ENCODE measurements around the gene OSBPL5.

Gene OSBPL5

DNA sequence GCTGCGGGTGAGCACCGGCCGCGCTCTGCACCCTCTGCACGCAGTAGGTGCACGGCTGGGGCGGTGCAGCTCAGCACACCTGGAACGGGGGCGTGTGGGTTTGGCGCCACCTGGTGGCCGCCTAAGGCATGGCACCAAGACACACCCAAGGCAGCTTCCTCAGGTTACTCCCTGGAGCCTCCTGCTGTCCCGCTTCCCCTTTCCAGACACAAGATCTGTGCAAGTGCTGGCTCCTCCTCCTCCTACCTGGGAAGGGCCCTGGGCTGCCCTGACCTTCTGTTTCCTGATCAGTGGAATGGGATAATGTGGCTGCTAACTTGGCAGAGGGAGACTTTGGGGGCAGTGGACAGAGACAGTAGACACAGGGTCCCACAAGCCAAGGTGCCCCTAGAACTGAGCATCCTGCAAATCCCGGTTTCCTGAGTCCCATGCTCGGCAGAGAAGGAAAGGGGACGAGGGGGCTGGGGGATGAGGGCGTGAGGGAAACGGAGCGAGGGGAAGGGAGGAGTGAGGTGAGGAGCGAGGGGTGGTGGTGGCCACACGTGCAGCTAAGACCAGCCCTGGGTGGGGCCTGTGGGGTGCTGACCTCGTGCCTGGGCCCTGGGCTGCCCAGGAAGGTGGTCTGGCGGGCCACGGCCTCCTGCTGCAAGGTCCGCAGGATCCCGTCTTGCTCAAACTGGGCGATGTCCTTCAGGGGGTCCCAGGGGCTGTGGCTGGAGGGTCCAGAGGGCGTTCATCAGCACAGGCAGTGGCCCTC is 73.1 kb downstream of the OSBPL5 start:
- peak; percentile 75 for ATAC-seq
- Mint-ChIP-seq H3K36me3 (no peaks in the 10 kb centered on the region), H3K27ac (peak overlapping the region; percentile 66), H3K27me3 (peaks cover 81% of the 10 kb centered on the region), H3K4me1 (peaks cover 13% of the 10 kb centered on the region), H3K9me3 (no peaks in the 10 kb centered on the region), H3K4me3 (no peak overlapping the region)

DNA sequence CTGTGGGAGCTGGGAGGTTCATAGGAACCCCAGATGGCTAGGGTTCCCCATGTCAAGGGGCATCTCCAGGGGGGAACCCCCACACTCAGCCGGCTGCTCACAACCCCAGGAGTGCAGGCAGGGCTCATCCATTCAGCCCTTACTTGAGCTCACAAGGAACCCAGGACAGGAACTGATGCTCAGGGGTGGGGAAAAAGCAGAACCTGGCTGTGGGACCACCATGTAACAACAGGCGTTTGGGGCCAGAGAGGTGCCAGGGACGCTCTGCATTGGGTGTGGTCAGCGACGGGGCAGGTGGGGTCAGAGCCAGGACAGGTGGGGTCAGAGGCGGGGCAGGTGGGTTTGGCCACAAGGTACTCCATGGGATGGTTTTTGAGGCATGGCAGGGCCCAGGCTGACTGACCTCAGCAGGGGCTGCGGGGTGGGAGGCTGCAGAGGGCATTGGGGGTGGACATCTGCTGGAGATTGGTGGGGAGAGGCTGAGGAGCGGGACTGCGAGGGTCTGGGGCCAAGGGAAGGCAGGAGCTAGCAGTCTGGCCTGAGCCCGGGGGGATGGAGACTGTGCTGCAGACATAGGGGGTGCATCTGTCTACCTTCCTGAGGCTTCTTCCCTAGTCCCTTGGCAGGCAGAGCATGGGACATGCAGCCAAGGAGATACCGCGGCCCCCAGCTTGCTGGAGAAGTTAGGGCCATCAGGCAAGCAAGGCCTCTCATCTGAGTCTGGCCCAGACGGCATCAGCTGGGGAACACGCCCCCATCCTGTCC is 73.8 kb downstream of the OSBPL5 start:
- no peaks in the 10 kb centered on the region for H3K9me3 Mint-ChIP-seq
- H3K4me3 Mint-ChIP-seq = no peak overlapping the region
- H3K4me1 Mint-ChIP-seq = peaks cover 13% of the 10 kb centered on the region
- no peak for ATAC-seq
- no peaks in the 10 kb centered on the region for H3K36me3 Mint-ChIP-seq
- H3K27ac Mint-ChIP-seq = peak overlapping the region; percentile 66
- H3K27me3 Mint-ChIP-seq = peaks cover 73% of the 10 kb centered on the region

DNA sequence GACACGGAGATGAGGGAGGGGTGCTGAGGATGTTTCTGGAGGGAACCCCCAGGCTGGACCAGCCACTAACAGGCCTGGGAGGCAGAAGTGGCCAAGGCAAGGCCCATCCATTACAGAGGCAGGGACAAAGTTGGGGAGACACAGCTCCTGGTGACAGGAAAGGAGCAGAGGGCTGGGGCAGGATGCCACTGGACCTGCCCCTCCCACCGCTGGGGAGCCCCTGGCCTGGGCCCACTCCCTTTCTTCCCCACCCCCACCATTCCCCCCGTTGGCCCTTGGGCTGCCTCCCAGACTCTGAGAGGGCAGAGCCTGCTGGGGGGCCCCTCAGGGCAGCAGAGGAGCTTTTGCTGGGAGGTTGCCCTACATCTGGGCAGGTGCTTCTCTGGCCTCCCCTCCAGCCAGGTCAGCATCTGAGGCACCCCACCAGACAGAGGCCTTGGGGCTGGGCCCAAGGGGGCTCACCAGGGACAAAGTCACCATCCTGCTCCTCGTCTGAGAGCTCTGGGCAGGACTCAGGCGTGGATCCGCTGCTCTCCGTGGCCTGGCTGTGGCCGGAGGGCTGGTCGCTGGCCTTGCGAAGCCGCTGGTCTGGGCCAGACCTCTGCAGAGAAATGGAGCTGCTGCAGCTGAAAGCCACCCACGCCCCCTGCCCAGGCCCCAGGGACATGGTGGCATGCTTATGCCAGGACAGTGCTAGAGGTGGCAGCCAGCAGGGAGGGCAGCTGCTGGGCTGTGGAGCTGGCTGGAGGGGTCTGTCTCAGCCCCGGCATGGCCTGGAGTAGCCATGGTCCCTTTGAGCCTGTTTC is 74.8 kb downstream of the OSBPL5 start:
- H3K27me3 Mint-ChIP-seq = peaks cover 71% of the 10 kb centered on the region
- no peaks in the 10 kb centered on the region for H3K36me3 Mint-ChIP-seq
- no peak for ATAC-seq
- H3K4me3 Mint-ChIP-seq = no peak overlapping the region
- no peak overlapping the region for H3K27ac Mint-ChIP-seq
- H3K4me1 Mint-ChIP-seq = peaks cover 13% of the 10 kb centered on the region
- H3K9me3 Mint-ChIP-seq = no peaks in the 10 kb centered on the region

DNA sequence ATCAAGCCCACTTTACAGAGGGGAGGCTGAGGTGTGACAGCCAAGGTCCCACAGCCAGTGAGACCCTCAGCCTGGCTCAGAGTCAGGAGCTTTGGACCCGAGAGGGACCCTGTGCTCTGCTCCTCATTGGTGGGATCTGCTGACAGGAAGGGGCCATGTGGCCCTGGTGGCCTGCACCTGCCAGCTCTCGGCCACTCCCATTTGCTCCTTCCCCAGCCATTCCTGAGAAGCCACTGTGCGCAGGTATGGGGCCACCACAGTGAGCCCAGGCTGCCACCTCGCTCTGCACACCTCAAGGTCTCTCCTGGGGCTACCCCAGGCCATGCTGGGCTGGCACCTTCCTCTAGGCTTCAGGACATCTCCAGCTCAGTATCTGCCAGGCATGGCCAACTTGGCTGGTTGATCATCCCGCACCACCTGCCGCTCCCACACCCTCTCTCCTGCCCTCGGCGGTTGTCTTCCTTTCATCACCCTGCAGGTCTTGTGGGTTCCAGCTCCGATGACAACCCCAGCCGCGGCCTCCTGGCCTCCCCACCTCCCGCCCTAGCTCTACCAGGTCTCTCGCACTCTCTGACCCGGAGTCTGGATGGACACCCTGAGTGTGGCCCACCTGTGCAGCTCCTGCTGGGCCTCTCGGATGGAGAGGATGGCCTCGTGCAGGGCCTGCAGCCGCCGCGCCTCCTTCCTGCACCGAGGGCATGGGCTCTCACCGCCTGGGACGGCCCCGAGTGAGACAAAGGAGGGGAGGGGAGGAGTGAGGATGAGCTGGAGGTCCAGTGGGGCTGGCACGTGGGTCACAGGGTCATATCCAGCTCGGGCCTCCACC is 75.7 kb downstream of the OSBPL5 start:
- Mint-ChIP-seq H3K4me1 (peaks cover 13% of the 10 kb centered on the region), H3K36me3 (no peaks in the 10 kb centered on the region), H3K27ac (no peak overlapping the region), H3K4me3 (no peak overlapping the region), H3K27me3 (peaks cover 62% of the 10 kb centered on the region), H3K9me3 (no peaks in the 10 kb centered on the region)
- ATAC-seq = no peak

DNA sequence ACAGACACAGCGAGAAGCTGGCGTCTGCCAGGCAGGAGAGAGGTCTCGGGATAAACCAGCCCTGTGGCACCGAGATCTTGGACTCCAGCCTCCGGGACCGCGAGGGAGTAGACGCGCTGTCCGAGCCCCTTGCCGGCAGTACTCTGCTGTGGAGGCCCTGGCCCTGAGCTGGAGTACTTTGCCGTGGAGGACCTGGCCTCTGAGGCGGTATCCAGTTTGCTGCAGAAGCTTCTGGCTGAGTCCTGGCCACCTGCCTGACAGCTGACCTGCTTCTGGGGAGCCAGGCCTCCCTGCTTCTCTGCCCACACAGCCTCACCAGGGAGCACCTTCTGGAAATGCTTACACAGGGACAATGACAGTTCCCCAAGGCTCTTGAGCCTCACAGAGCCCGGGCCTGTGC is 76.3 kb downstream of the OSBPL5 start:
- Mint-ChIP-seq H3K36me3 (no peaks in the 10 kb centered on the region), H3K9me3 (no peaks in the 10 kb centered on the region), H3K27me3 (peaks cover 56% of the 10 kb centered on the region), H3K27ac (no peak overlapping the region), H3K4me1 (peaks cover 13% of the 10 kb centered on the region), H3K4me3 (no peak overlapping the region)
- no peak for ATAC-seq

DNA sequence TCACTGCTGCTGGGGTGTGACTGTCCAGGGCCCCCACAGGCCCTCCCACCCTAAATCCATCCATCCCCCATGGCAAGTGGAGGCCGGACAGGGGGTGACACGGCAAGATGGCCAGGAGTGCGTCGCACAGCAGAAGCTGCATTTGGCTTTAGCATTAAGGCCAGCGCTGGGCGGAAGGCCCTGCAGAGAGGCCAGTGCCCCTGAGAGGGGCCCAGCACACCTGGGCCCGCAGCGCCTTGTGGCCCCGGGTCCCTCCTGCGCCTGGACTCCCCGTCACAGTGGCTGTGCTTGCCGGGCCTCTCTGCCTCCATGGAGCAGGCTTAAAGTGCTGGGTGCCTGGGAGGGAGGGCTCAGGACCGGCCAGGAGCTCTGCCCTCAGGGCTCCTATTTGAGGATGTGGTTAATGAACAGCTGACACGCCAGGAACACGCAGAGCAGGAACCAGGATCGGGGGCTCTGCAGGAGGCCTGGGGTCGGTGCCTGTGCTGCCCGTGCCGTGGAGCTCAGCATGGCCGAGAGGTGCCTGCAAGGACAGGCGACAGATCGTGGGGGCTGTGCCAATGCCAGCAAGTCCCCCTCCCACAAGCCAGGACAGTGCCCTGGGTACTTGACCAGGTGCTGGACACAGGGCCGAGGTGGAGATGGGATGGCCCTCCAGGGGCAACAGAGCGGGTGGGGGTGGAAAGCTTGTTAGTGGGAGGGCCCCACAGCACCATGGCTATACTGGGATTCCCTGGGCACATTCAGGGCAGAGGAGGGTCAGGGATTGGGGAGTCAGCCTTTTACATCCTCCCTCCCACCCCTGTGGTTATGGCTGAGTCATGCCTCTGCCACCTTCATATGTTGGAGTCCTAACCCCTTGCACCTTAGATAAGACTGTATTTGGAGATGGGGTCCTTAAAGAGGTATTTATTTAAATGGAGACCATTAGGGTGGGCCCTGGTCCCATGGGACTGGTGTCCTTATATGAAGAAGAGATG is 77.0 kb downstream of the OSBPL5 start:
- ATAC-seq = no peak
- Mint-ChIP-seq H3K36me3 (no peaks in the 10 kb centered on the region), H3K27me3 (peaks cover 49% of the 10 kb centered on the region), H3K9me3 (no peaks in the 10 kb centered on the region), H3K4me1 (peaks cover 13% of the 10 kb centered on the region), H3K27ac (no peak overlapping the region), H3K4me3 (no peak overlapping the region)

DNA sequence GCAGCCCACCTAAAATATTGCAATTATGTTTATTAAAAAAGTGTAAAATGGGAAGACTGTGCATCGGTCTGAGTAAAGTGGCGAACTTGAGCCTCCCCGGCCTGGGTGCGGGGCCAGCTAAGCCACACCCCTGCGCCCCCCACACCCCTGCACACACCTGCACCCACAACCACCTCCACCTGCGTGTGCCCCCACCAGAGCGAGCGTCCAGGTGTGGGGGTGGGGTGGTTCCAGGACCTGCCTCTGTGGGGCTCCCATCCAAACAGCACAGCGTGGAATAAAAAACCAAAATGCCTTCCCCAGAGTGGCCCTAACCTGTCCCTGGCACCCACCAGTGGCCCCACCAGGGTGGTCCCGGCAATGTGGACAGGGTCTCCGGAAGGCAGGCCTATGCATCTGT is 77.7 kb downstream of the OSBPL5 start:
- Mint-ChIP-seq H3K4me1 (peaks cover 13% of the 10 kb centered on the region), H3K27ac (no peak overlapping the region), H3K4me3 (no peak overlapping the region), H3K27me3 (peaks cover 42% of the 10 kb centered on the region), H3K9me3 (no peaks in the 10 kb centered on the region), H3K36me3 (no peaks in the 10 kb centered on the region)
- peak; percentile 5 for ATAC-seq

DNA sequence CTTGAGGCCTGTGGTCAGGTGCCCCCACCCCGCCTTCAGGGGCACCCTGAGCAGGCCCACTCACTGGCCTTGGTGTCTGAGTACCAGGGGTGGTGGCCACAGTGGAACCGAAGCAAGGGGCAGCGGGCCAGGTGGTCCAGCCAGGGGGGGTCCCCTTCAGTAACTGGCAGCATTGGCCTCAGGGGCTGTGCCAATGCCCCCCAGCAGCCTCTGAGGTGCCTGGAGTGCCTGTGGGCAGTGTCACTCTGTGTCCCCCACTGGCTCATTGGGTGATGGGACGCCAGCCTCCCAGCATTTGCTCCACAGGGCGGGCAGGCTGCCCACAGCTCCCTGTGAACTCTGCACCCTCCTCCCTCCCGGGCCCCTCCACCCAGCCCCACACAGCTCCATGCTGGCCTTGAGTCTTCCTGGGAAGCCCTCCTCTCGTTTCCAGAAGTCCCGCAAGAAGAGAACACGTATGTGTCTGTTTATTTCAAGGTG is 78.4 kb downstream of the OSBPL5 start:
- Mint-ChIP-seq H3K9me3 (no peaks in the 10 kb centered on the region), H3K36me3 (no peaks in the 10 kb centered on the region), H3K27me3 (peaks cover 36% of the 10 kb centered on the region), H3K4me1 (peaks cover 8% of the 10 kb centered on the region), H3K27ac (no peak overlapping the region), H3K4me3 (no peak overlapping the region)
- no peak for ATAC-seq

DNA sequence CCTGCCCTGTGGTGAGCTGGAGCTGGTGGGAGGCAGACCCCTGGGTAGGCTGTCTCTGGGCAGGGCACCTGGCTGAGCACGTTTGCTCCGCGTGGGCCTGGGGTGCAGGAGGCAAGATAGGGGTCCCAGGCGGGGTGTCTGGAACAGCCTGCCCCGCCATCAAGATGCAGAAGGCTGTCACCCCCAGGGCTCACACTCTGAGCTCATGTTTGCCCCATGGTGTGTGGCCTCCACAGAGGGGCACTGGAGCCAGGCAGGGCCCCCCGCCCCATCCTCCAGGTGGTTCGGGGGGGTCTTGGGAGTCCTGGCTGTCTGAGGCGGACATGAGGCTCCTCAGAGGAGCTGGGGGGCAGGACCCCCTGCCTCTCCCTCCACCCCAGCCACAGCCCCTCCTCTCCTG is 79.0 kb downstream of the OSBPL5 start:
- H3K9me3 Mint-ChIP-seq = no peaks in the 10 kb centered on the region
- H3K4me3 Mint-ChIP-seq = no peak overlapping the region
- peaks cover 3% of the 10 kb centered on the region for H3K4me1 Mint-ChIP-seq
- H3K27ac Mint-ChIP-seq = no peak overlapping the region
- no peaks in the 10 kb centered on the region for H3K36me3 Mint-ChIP-seq
- no peak for ATAC-seq
- H3K27me3 Mint-ChIP-seq = peaks cover 30% of the 10 kb centered on the region

DNA sequence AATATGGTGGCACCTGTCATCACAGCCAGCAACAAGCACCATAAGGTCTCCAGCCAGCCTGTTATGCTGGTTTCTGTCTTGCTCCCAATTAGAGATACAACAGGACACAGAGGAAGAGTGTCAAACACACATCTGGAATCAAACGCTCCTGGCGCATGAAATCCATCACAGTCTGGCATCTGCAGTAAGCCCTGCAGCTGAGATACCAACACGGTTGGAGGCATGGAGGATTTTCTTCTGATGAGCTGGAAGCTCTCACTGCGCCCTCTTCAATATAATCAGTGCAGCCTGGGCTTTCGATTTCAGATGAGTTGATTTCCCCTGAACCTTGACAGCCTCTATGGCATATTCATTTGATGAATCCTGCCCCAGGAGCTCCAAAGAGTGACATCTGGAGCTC is 80.1 kb downstream of the OSBPL5 start:
- H3K27me3 Mint-ChIP-seq = peaks cover 24% of the 10 kb centered on the region
- no peaks in the 10 kb centered on the region for H3K36me3 Mint-ChIP-seq
- ATAC-seq = no peak
- H3K9me3 Mint-ChIP-seq = no peaks in the 10 kb centered on the region
- no peaks in the 10 kb centered on the region for H3K4me1 Mint-ChIP-seq
- H3K4me3 Mint-ChIP-seq = no peak overlapping the region
- H3K27ac Mint-ChIP-seq = no peak overlapping the region

DNA sequence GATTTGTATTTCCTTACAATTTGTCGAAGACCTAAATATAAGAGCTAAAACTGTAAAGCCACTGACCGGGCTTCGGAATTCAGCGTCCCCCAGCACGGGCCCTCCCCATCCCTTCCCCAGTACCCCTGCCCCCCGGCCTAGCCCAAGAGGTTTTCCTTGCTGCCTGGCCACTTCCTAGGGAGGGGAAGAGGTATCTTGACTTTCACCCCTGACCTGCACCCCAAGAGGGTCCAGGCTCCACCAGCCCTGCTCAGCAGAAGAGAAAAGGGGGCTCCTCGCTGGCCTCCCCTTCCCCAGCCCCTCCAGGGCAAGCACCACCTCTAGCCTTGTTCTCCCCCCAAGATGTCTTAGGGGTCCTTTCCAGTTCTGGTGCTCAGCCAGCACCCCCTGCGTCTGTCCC is 81.8 kb downstream of the OSBPL5 start:
- H3K4me3 Mint-ChIP-seq = no peak overlapping the region
- H3K27ac Mint-ChIP-seq = no peak overlapping the region
- H3K4me1 Mint-ChIP-seq = no peaks in the 10 kb centered on the region
- no peaks in the 10 kb centered on the region for H3K36me3 Mint-ChIP-seq
- peaks cover 14% of the 10 kb centered on the region for H3K27me3 Mint-ChIP-seq
- H3K9me3 Mint-ChIP-seq = no peaks in the 10 kb centered on the region
- no peak for ATAC-seq

DNA sequence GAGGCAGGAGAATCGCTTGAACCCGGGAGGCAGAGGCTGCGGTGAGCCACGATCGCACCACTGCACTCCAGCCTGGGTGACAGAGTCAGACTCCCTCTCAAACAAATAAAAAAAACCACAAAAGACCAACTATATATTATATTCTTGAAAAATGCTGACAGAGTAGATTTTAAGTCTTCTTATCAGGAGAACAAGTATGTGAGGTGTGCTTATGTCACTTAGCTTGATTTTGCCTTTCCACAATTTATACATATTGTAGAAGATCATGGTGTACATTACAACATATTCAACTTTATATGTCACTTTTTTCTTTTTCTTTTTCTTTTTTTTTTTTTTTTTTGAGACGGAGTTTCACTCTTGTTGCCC is 83.7 kb downstream of the OSBPL5 start:
- Mint-ChIP-seq H3K27ac (no peak overlapping the region), H3K4me1 (no peaks in the 10 kb centered on the region), H3K9me3 (no peaks in the 10 kb centered on the region), H3K4me3 (no peak overlapping the region), H3K36me3 (no peaks in the 10 kb centered on the region), H3K27me3 (peaks cover 16% of the 10 kb centered on the region)
- no peak for ATAC-seq

DNA sequence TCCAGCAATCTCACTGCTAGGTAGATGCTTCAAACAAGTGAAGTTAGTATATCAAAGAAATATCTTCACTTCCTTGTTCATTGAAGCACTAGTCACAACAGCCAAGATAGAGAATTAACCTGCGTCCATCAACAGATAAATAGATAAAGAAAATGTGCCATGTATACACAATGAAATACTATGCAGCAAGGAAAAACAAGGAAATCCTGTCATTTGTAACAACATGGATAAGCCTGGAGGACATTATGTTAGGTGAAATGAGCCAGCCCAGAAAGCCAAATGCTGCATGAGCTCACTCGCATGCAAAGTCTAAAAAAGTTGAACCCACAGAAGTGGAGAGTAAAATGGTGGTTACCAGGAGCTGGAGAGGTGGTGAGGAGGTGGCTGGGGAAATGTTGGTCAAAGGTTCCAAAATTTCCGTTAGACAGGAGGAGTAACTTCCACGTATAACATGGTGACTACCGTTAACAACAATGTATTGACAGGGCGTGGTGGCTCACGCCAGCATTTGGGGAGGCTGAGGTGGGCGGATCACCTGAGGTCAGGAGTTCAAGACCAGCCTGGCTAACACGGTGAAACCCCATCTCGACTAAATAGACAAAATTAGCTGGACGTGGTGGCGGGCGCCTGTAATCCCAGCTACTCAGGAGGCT is 84.3 kb downstream of the OSBPL5 start:
- Mint-ChIP-seq H3K27me3 (peaks cover 15% of the 10 kb centered on the region), H3K4me1 (no peaks in the 10 kb centered on the region), H3K36me3 (no peaks in the 10 kb centered on the region), H3K27ac (no peak overlapping the region), H3K9me3 (no peaks in the 10 kb centered on the region), H3K4me3 (no peak overlapping the region)
- no peak for ATAC-seq

Measured in stimulated activated memory B cell treated with anti-CD40 and anti-IgM and Interleukin-4, amounts not matched to agents 10 μg/mL and 1 μg/mL and 100 μg/mL, for 72 hours (primary cell).